GM21528 (cell line): ENCODE results near the gene AGBL5.
A peak's percentile ranks its signal among the peaks of the same experiment; 100 is the strongest.

Experiments used
- ATAC-seq: cut with Tn5 transposase; IDR thresholded peaks from one replicate; pipeline ENCODE4 v1.9.1; 2021; ENCODE audit warnings: mild to moderate bottlenecking, moderate library complexity; ENCODE audit not compliant: unreplicated experiment, low FRiP score

AGBL5 gene

DNA sequence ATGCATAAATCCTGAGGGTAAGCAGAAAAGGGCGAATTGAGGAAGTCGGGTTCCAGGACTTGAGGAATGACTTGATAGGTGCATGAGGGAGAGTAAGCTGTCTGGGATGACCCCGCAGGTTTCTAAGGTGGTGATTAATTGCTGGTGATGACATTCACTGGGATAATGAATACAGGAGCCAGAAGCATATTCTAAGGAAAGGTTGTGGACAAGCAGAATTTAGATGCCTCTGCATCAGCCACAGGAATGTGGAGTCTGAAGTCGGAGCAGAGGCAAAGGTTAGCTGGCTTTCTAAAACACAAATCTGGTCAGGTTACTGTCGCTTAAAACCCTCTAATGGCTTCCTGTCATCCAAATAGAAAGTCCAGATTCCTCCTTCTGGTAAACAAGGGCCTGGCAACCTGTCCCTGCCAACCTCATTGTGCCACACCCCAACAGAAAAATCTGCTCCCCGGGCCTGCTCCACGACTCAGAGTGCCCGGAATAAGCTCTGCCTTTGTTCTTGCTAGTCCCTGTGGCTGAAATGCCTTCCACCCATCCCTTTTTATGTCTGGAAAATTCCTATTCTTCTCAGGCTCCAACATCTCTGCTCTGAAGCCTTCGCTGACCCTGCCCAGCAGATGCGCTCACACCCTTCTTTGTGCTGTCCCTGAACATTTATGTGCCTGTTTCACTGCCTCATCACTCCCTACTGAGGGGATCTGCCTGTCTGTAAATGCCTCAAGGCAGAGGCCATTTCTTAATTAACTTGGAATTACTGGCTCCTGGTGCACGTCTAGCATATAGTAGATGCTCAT lies 30.0 kb upstream of the AGBL5 start:
- ATAC-seq = no peak

DNA sequence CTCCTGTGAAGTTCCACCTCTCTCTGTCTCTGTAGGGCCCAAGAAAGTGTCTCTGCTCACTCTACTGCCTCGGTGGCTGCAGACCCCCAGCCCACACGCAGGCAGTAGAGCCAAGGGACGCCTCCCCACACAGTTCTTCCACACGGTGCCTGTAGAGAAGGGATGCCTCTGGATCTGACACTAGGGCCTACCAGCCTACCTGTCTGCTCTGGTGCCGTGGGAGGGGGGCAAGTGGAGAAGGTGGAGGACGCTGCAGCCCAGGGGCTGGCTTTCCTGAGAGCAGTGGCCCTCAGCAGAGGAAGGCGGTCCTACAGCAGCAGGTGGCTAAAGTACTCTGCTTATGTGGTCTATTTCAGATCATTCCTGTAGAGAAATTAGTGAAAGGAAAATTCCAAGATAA lies 27.7 kb upstream of the AGBL5 start:
- ATAC-seq = no peak

DNA sequence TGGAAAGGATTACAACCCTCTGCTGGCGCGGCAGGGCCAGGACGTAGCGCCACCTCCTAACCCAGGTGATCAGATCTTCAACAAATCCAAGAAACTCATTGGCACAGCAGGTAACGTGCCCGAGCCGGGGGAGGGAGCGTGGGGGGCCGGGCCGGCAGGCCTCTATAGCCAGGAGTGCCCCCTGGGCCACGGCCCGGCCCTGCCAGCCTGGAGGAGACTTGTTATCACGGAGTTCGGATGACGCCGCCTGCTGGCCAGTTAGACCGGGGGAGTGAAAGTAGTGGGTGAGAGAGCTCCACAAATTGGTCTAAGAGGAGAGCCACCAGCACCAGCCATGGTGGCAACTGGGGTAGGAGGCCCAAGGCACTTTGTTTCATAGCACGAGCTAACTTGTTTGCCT lies 27.3 kb upstream of the AGBL5 start:
- no peak for ATAC-seq

DNA sequence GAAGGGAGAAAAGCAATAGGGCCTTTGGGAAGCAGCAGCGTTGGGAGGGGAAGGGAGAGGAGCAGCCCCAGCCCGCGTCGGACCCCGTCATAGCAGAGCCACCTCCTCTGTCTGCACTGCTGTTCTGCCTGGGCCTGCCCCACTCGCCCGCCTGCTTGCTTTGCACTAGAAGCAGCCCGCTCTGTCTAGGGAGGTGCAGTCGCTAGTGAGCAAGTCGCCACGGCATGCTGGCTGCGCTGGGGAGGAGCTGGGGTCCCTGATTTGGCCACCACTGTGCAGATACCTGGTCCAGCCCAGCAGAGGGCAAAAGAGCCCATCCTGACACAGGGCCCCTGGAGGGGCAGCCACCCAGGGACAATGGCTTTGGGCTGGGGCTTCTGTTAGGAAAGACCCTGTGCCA lies 26.7 kb upstream of the AGBL5 start:
- ATAC-seq = no peak

DNA sequence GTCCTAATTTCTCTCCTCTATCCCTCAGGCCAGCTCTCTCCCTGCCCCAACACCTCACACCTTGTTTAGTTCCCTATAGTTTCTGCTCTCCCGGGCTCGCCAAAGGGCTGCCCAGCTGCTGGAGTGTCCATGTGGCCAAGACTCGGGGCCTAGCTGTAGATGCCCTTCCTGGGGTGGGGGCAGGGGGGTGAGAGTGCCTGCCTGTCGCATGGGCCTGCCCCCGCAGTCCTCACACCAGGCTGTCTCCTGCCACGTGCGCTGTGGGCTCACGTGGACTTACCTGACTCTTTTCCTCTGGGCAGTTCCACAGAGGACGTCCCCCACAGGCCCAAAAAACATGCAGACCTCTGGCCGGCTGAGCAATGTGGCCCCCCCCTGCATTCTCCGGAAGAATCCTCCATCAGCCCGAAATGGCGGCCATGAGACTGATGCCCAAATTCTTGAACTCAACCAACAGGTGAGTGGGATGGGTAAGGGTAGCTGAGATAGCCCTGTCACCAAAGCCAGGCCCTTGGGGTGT lies 26.1 kb upstream of the AGBL5 start:
- no peak for ATAC-seq

DNA sequence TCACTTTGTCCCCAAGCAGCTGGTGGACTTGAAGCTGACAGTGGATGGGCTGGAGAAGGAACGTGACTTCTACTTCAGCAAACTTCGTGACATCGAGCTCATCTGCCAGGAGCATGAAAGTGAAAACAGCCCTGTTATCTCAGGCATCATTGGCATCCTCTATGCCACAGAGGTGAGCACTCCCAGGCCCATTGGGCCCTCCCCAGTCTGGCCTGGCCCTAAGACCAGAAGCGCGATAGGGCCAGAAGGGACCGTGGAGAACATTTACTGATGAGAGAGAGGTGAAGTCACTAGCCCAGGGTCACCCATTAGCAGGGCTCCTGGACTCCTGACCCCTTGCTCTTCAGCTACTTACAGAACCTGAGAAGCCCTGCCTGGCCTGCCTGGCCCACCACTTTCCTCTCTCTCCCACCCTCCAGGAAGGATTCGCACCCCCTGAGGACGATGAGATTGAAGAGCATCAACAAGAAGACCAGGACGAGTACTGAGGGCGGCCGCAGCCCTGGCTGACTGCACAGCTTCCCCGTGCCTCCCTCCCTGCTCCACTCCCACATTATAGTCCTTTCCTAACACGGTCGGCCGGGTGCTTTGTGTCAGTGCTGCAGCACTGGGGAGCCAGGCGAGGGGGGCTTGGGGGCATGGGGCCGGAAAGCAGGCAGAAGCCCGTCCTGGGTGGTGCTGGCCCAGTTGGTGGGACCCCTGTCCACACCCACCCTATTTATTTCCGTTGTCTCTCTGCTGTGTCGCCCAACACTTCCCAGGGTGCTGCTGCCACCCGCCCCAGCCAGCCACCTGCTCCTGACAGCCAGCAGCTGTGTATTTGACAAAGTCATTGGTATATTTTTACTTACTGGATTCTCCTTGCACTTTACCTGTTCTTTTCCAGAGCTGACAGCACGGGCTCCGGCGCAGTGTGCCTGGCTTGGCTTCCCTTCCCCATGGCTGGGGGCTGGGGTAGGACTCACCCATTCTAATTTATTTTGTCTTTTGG lies 25.3 kb upstream of the AGBL5 start:
- ATAC-seq = no peak

DNA sequence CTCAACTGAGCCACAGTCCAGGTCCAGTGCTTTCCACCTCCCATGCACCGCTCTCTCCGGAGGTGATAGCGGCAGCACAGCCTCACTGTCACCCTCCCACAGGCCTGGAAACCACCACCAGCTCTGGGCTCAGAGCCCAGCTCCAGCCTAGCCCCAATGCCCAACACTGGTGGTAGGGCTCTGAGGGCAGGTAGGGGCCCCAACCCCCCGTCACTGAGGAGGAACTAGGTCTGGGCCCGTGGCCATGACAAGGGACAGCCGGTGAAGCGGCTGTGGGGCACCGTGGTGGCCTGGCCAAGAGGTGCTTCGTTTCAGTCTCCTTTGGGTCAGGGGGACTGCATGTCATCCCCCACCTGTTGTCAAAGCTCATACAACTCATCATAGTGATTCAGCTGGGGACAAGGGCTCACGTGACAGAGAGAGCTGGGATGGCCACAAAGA lies 24.2 kb upstream of the AGBL5 start:
- no peak for ATAC-seq

DNA sequence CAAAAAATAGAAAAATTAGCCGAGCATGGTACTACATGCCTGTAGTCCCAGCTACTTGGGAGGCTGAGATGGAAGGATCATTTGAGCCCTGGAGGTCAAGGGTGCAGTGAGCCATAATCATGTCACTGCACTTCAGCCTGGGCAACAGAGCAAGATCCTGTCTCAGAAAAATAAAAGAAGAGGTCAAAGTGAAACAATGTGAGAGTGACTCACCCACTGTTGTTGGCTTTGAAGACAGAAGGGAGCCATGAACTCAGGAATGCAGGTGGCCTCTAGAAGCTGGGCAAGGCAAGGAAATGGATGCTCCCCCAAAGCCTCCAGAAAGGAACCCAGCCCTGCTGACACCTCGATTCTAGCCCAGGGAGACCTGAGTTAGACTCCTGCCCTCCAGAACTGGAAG lies 22.4 kb upstream of the AGBL5 start:
- ATAC-seq = no peak

DNA sequence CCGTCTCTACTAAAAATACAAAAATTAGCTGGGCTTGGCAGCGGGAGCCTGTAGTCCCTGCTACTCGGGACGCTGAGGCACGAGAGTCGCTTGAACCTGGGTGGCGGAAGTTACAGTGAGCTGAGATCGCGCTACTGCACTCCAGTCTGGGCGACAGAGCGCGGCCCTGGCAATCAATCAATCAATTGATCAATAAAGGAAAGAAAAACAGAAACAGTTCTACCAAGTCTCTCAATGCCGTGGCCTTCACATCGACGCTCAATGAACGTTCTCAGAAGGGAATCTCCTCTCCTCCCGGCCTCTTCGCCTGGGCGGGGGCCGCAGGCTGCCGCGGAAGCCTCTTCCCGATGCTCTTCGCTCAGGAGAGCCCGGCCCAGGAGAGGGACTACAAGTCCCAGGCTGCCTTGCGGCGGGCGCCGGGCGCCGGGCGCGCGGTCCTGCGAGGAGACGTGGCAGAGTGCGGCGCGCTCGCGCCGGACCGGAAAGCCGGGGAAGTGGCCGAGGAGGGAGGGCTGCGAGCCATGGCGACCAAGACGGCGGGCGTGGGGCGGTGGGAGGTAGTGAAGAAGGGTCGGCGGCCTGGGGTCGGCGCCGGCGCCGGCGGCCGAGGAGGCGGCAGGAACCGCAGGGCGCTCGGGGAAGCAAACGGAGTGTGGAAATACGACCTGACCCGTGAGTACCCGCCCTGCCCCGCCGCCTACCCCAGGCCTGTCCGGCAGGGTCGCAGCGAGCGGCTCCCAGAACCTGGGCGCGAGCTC lies 18.8 kb upstream of the AGBL5 start, which contains the start of gene TMEM214:
TMEM214 (plus strand) TSS at position 471 of the 758 bp plus-strand sequence; CDS start at position 522, 51 bp downstream.
- ATAC-seq = peak; percentile 86

DNA sequence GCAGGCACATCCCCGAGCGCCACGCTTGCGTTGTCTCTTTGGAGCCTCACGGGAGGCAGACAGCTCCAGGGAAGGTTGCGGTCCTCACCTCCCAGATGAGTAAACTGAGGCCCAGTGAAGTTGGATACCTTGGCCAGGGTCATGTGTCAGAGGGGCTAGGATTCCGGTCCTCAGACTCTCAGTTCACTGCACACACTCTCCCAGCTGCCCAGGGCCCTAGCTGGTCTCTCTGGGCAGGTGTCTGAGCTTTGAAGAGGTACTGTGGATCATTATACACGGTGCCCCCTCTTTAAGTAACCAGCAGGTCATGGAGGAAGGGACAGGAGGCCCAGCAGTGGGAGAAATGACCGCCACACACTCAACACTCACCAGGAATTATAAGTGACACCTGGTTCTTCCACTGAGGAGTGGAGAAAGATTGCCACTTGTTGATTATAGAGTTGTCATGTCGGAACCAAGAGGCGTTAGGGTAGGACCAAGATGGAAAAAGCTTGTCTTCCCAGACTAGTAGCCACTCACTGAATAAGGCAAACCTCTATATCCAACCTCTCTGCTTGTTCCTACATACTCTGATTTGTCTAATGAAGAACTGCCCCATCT lies 18.1 kb upstream of the AGBL5 start:
- ATAC-seq = peak; percentile 9

DNA sequence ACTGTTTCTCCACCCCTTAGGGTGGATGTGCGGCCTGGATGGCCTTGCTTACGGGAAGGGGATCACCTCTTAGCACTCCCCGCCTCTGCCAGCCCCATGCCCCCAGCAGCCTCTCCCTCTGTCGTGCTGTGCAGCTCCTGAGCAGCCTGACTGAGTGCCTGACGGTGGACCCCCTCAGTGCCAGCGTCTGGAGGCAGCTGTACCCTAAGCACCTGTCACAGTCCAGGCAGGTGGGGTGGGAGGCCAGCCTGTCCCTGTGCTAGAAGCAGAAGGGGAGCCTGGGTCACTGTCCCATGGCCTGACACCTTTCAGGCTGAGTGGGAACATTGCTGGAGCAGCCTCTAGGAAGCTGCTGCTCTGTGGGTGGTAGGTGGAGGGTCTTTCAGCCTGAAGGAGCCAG lies 13.5 kb upstream of the AGBL5 start:
- ATAC-seq = no peak

DNA sequence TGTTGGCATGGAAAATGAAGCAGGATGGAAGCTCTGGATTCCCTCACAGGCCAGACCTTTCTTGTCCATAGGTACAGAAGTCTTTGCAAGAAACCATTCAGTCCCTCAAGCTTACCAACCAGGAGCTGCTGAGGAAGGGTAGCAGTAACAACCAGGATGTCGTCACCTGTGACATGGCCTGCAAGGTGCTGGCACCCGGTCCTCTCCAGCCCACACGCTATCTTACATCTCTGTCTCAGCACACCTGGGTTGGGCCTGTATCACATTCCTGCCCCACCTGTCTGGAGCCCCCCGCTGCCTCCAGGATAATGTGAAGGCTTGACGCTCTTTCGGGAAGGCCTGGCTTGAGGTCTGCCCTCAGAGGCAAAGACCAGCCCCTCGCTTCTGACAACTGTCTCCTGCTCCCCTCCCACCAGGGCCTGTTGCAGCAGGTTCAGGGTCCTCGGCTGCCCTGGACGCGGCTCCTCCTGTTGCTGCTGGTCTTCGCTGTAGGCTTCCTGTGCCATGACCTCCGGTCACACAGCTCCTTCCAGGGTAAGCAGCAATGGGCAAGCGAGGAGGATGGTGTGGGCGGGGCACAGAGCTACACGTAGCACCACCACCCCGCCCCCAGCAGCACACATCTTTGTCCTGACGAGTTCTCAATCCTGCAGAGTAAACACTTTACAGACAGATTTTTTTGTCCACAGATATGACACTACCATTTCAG lies 12.7 kb upstream of the AGBL5 start:
- no peak for ATAC-seq

DNA sequence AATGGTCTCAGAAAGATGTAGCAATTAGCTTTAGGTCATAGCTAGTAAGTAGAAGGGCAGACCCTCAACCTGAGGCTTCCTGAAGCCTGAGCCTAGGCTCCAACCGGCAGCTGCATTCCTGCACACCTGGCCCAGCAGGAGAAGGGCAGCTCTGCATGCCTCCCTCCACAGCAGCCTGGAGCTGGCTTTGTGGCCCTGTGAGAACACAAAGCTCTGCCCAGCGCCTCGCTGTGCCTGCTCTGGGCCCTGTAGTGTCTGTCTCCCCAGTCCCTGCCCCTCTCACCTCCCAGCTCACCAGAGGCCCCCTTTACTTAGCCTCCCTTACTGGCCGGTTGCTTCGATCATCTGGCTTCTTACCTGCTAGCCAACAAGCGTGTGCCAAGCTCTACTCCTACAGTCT lies 12.0 kb upstream of the AGBL5 start:
- ATAC-seq = no peak

DNA sequence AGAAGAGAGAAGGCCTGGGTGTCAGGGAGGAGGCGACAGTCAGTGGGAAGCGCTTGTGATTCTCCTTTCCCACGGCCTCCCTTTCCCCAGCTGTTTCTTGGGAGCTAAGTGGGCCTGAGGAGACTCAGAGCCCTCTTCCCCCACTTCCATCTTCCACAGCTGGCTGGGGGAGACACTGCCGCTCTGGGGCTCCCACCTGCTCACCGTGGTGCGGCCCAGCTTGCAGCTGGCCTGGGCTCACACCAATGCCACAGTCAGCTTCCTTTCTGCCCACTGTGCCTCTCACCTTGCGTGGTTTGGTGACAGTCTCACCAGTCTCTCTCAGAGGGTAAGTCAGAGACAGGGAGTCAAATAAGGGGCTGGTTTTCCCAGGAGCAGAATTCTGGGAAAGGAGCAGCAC lies 11.6 kb upstream of the AGBL5 start:
- no peak for ATAC-seq

DNA sequence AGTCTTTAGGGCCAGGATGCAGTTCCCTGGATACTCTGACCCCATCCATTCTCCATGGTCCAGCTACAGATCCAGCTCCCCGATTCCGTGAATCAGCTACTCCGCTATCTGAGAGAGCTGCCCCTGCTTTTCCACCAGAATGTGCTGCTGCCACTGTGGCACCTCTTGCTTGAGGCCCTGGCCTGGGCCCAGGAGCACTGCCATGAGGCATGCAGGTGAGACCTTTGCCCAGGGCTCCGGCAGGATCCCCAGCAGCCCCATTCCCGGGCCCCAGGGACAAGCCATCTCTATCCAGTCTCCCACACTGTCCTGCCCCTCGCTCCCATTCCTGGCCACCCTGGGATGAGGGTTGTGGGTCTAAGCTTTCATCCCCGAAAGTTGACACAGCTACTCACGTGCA lies 11.2 kb upstream of the AGBL5 start:
- ATAC-seq = no peak

DNA sequence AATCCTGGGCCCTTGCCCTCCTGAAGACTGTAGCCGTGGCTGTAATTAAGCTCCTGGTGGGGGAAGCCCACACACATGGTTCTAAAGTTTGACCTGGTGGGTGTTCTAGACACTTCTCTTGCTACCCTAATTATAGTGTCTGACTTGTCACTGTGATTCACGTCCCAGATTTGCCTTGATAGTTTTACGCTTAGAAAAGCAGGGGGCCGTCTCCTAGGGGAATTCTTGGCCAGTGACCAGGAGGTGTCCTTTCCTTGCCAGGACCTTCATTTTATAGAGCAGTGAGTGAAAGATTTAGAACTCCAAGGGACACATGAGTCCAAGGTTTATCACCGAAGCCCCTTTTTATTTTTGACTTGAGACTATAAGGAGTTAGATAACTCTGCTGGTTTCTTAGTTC lies 9.7 kb upstream of the AGBL5 start:
- ATAC-seq = no peak

DNA sequence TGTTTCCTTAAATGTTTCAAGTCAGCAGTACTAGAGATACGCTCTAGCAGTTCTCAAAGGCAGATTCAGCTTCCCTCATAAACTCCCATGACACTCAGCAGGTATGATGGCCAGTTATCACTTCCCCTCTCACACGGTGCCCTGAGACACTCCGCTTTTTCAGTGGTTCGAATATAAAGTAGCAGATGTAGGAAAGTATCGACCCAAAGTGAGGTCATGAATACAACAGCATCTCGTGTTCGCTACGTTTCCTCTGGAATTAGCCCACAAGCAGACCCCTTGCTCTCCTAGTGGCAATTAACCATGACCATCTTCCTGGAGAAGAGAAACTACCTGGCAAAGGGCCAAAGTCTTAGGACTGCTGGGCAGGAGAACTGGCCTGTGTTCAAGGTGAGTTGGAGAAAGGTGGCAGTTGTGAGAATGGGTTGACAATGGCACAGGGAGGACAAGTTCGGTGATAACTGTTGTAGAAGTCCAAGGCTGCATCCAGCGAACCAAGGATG lies 9.3 kb upstream of the AGBL5 start:
- ATAC-seq = no peak

DNA sequence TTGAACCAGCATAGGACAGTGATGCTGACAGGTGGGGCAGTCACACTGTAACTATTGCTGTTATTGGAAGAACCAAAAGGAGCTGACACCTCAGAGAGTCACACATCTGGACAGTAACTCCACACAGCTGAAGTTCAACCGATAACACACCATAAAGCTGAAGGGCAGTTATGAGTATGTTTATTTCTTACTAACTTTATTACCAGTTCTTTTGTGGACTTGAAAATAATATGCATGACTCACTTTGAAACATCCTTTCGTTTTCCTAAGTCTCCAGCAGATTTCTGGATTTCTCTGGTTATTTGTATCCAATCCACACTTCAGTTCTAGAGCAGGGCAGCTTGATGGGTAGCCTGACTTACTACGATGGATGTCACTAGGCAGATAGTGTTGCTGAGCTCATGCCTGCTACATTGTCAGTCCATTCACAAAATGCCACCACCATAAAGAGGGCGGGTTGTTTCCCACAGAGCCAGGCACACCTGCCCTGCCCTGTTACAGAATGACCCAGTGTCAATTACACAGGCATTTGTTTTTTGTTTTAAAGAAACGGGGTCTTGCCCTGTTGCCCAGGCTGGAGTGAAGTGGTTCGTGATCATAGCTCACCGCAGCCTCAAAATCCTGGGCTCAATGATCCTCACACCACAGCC lies 8.4 kb upstream of the AGBL5 start:
- ATAC-seq = no peak
